ENCODE results near the gene HRH3. TPM values are rescaled to one million over a fixed set of nuclear protein-coding genes. Genes with fewer than 3 reads are reported as not detected.

The HRH3 gene
- total RNA-seq, 1 donor from 2014 or later: not detected

GRCh38 chr20:62246872-62247652, 27.0 kb upstream of the HRH3 start:
- ATAC-seq (ENCODE audit: poor library complexity) (peak; percentile 89), DNase-seq (peak; percentile 78)
- intact Hi-C loops (cut with DNase I): no loop called here

GRCh38 chr20:62246431-62246830, 26.4 kb upstream of the HRH3 start:
- intact Hi-C loops (cut with DNase I): no loop called here
- ATAC-seq (ENCODE audit: poor library complexity) (no peak), DNase-seq (no peak)

GRCh38 chr20:62245911-62246280, 25.8 kb upstream of the HRH3 start:
- intact Hi-C loops (cut with DNase I): no loop called here
- no peak for DNase-seq
- no peak for ATAC-seq (ENCODE audit: poor library complexity)

GRCh38 chr20:62244644-62245108, 24.6 kb upstream of the HRH3 start:
- ATAC-seq (ENCODE audit: poor library complexity) (peak; percentile 17), DNase-seq (no peak)
- intact Hi-C loops (cut with DNase I): no loop called here

- DNase-seq (no peak), ATAC-seq (ENCODE audit: poor library complexity) (no peak)
- intact Hi-C loops (cut with DNase I): no loop called here
These were observed 23.9 kb upstream of the HRH3 start for GRCh38 chr20:62243906-62244515.

DNA sequence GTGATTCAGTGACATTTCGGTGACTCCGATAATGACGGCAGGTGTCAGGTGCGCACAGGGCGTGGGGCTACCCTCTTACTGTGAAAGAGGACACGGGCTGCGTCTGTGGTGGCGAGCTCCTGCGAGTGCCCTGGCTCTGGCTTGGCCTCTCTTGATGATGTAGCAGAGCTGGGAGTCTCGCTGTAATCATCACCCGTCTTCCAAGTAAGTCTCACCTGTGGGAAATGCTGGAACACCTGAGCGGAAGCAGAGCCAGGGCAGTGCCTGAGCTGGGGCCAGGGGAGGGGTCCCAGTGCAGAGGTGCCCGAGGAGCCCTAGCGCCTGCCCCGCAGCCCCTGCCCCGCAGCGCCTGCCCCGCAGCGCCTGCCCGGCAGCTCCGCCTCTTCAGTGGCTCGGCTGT, 23.0 kb upstream of the HRH3 start:
- DNase-seq (no peak), ATAC-seq (ENCODE audit: poor library complexity) (no peak)
- intact Hi-C loops (cut with DNase I): no loop called here

DNA sequence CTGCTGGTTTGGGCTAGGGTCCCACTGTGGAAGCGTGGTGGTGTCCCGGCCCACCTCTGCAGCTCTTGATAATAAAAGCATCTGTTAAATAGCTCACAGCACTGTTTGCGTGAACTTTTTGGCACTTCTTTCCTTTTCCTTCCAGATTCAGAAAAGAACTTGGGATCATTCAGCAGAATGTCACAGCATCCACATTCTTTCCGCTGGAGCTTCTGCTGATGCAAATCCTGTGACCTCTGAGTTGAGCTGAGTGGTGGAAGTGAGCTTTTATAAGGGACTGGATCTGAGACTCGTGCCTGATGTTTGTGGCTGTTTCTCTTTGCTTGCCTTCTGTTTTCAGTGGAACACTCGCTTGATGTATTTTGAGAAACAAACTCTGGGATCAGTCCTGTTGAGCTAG, 22.1 kb upstream of the HRH3 start:
- DNase-seq (no peak), ATAC-seq (ENCODE audit: poor library complexity) (no peak)
- intact Hi-C loops (cut with DNase I): no loop called here

GRCh38 chr20:62241506-62241905, 21.4 kb upstream of the HRH3 start:
- ATAC-seq (ENCODE audit: poor library complexity) (no peak), DNase-seq (no peak)
- intact Hi-C loops (cut with DNase I): no loop called here

GRCh38 chr20:62240020-62240685, 20.1 kb upstream of the HRH3 start:
- DNase-seq (no peak), ATAC-seq (ENCODE audit: poor library complexity) (no peak)
- intact Hi-C loops (cut with DNase I): no loop called here

- intact Hi-C loops (cut with DNase I): no loop called here
- no peak for ATAC-seq (ENCODE audit: poor library complexity)
- DNase-seq: no peak
These were observed 19.3 kb upstream of the HRH3 start for GRCh38 chr20:62239278-62239879.

DNA sequence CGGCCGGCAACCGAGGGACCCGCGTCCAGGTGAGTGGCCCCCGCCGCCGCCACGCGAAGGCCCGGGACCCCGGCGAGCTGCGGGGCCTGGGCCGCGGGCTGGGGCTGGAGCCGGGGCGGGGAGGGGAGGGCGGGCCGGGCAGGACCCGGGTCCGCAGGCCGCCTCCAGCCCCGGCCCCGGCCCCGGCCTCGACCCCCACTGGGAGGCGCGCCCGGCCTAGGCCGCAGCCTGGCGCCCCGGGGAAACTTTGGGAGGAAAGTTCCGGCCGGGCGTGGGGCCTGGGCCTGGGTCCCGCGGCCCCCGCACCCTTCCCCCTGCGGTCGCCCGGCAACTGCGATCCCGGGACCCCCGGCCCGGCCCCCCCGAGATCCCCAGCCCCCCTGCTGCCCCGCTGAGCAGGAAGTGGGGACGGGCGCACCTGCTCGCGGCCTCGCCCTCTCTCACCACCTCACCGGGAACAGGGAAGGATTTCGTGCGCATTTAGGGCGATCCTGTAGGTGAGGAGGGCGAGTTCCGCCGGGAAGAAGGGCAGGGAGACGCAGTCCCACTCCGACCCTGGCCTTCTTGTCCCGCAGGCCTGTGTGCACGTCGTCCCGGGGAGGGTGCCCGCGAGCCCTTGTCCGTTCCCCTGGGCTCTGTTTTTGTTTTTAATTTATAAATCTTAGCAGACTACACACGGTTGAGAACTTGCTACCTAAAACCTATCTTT, 18.6 kb upstream of the HRH3 start:
- no peak for ATAC-seq (ENCODE audit: poor library complexity)
- DNase-seq: no peak
- intact Hi-C loops (cut with DNase I): no loop called here

- ATAC-seq (ENCODE audit: poor library complexity) (peak; percentile 95), DNase-seq (peak; percentile 99)
- intact Hi-C loops (cut with DNase I): no loop called here
These were observed 17.9 kb upstream of the HRH3 start, which contains the start of gene OSBPL2 for GRCh38 chr20:62237801-62238568. OSBPL2 (plus strand) TSS chr20:62238521; CDS start chr20:62256185, 17,664 bp downstream.

DNA sequence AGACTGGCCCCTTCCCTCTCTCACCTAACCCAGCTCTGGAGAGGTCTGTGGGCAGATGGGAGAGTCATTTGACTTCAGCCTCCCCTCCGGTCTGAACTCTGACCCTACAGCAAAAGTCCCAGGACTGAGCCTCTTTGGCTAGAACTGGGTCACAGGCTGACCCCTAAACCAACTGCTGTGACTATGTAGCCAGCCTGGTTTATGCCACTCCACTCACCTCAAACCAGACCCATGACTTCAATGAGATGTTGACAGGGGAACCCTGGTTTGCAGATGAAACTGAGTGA, 17.4 kb upstream of the HRH3 start:
- ATAC-seq (ENCODE audit: poor library complexity) (no peak), DNase-seq (no peak)
- intact Hi-C loops (cut with DNase I): no loop called here

GRCh38 chr20:62236766-62237513, 16.9 kb upstream of the HRH3 start:
- DNase-seq (no peak), ATAC-seq (ENCODE audit: poor library complexity) (no peak)
- intact Hi-C loops (cut with DNase I): no loop called here

DNA sequence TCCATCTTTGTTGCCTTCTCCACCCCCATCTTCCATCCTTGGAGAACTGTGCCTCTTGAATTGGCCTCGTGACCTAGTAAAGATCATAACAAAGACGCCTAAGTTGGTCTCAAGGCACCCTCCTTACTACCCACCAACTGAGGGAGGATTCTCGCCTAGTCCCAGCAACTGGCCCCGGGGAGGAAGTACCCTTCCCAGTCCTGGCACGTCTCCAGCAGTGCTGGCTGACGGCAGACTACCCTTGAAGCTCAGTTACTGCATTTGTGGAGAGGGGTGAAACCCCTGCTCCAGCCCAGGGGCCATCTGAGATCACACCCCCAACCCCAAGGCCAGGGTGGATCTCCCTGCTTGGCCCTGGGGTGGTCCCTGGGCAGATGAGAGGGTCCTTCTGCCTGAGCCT, 16.1 kb upstream of the HRH3 start:
- ATAC-seq (ENCODE audit: poor library complexity) (no peak), DNase-seq (no peak)
- intact Hi-C loops (cut with DNase I): no loop called here

DNA sequence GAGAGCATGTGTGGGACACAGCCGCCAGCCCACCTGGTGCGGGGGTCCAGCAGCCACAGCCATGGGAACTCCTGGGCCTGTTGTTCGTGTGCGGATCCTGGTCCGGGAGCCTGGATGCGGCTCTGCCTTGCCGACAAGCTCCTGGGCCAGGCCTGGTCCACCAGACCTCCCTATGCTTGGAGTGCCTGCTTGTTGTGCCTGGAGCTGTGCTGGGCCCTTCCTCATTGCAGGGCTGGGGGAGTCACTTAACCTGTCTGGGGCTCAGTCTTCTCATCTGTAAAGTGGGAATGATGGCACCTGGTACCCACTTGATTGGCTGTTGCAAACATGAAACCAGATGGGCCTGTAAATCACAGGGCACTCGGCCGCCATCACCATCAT, 15.7 kb upstream of the HRH3 start:
- DNase-seq (no peak), ATAC-seq (ENCODE audit: poor library complexity) (no peak)
- intact Hi-C loops (cut with DNase I): no loop called here

GRCh38 chr20:62235001-62235776, 15.1 kb upstream of the HRH3 start:
- DNase-seq: no peak
- ATAC-seq (ENCODE audit: poor library complexity): peak; percentile 32
- intact Hi-C loops (cut with DNase I): no loop called here

Data from Right ventricle myocardium superior (tissue), 1 donor.